Bronchial epithelial cell (primary cell): ENCODE results near the gene PTPRN2. TPM values are rescaled to one million over a fixed set of nuclear protein-coding genes. Genes with fewer than 3 reads are reported as not detected.

Source experiments
- DNase-seq: peaks from one replicate; pipeline ENCODE4 v3.0.0-alpha.2; 2010; ENCODE audit warnings: low read depth
- FAIRE-seq: peaks from 2 replicates; lab custom pipeline; 2011; peaks lifted over from hg19 to GRCh38; lab: Jason Lieb, UNC
- H3K27me3 ChIP-seq: 2 replicates; pipeline ENCODE4 v1.5.1; 2011; ENCODE audit warnings: low read length; ENCODE audit not compliant: control insufficient read depth, insufficient read depth
- H3K36me3 ChIP-seq: 2 replicates; pipeline ENCODE4 v1.5.1; 2011; ENCODE audit warnings: low read length; ENCODE audit not compliant: control insufficient read depth, insufficient read depth
- H3K4me3 ChIP-seq: 2 replicates; pipeline ENCODE4 v1.5.1; 2011; ENCODE audit warnings: mild to moderate bottlenecking, low read depth, low read length, control low read depth
- CTCF ChIP-seq: IDR thresholded peaks from 2 replicates; pipeline ENCODE4 v1.5.1; 2011; ENCODE audit warnings: mild to moderate bottlenecking, moderate library complexity, low read length, control low read depth, inconsistent platforms; ENCODE audit not compliant: insufficient read depth, severe bottlenecking
- total RNA-seq: library from RNA; depleted of rRNA; stranded (reverse); fragments of >200 nt; gene quantifications from 2 replicates; pipeline ENCODE4 v1.2.1, GENCODE V29; 2014

PTPRN2 gene
- total RNA-seq, 1 donor from 2014 or later, result 1.1 TPM

GRCh38 chr7:157974678-157975230, 612.9 kb downstream of the PTPRN2 start:
- H3K36me3 ChIP-seq, result no peaks in the 10 kb centered on the region

GRCh38 chr7:157973971-157974677, 613.5 kb downstream of the PTPRN2 start:
- H3K27me3 ChIP-seq, result no peaks in the 10 kb centered on the region
- no peaks in the 10 kb centered on the region for H3K36me3 ChIP-seq
- FAIRE-seq (no peak), DNase-seq (no peak)
- no peak for TF ChIP-seq CTCF
- H3K4me3 ChIP-seq, result no peak overlapping the region

More at GRCh38 chr7:157974678-157975230, 612.9 kb downstream of the PTPRN2 start:
- no peak for FAIRE-seq
- DNase-seq, result no peak
- Histone ChIP-seq H3K27me3 (no peaks in the 10 kb centered on the region), H3K4me3 (no peak overlapping the region)
- no peak for TF ChIP-seq CTCF

GRCh38 chr7:157972914-157973313, 614.7 kb downstream of the PTPRN2 start:
- DNase-seq (no peak), FAIRE-seq (no peak)
- Histone ChIP-seq H3K4me3 (no peak overlapping the region), H3K27me3 (no peaks in the 10 kb centered on the region), H3K36me3 (no peaks in the 10 kb centered on the region)
- TF ChIP-seq CTCF, result no peak

- DNase-seq (no peak), FAIRE-seq (no peak)
- Histone ChIP-seq H3K4me3 (no peak overlapping the region), H3K27me3 (no peaks in the 10 kb centered on the region), H3K36me3 (no peaks in the 10 kb centered on the region)
- TF ChIP-seq CTCF, result no peak
Measured at GRCh38 chr7:157971501-157971900, 616.1 kb downstream of the PTPRN2 start.

GRCh38 chr7:157970744-157971143, 616.9 kb downstream of the PTPRN2 start:
- H3K27me3 ChIP-seq, result no peaks in the 10 kb centered on the region

More at GRCh38 chr7:157970744-157971143, 616.9 kb downstream of the PTPRN2 start:
- no peak overlapping the region for H3K4me3 ChIP-seq
- DNase-seq (no peak), FAIRE-seq (no peak)
- no peaks in the 10 kb centered on the region for H3K36me3 ChIP-seq
- no peak for TF ChIP-seq CTCF
